PC-3 (cell line): Measurements from ENCODE around the gene SPACA9.

Experiments used
- EZH2 ChIP-seq: fragments of 300-600 bp; sonication (generic); IDR thresholded peaks from one replicate; pipeline ENCODE4 v1.6.1; 2017; ENCODE audit warnings: antibody characterized with exemption, mild to moderate bottlenecking, low read length; ENCODE audit not compliant: unreplicated experiment
- EZH2phosphoT487 ChIP-seq: fragments of 300-600 bp; sonication (generic); IDR thresholded peaks from 2 replicates; pipeline ENCODE4 v1.6.1; 2018; ENCODE audit warnings: mild to moderate bottlenecking, antibody characterized with exemption, low read length, borderline replicate concordance
- TF ChIP-seq, protein P1 (sequence below): fragments of 300-600 bp; sonication (generic); conservative IDR thresholded peaks from 2 replicates; pipeline ENCODE4 v1.5.1; 2017; ENCODE audit warnings: antibody characterized with exemption, low read depth, mild to moderate bottlenecking, low read length

DNA sequence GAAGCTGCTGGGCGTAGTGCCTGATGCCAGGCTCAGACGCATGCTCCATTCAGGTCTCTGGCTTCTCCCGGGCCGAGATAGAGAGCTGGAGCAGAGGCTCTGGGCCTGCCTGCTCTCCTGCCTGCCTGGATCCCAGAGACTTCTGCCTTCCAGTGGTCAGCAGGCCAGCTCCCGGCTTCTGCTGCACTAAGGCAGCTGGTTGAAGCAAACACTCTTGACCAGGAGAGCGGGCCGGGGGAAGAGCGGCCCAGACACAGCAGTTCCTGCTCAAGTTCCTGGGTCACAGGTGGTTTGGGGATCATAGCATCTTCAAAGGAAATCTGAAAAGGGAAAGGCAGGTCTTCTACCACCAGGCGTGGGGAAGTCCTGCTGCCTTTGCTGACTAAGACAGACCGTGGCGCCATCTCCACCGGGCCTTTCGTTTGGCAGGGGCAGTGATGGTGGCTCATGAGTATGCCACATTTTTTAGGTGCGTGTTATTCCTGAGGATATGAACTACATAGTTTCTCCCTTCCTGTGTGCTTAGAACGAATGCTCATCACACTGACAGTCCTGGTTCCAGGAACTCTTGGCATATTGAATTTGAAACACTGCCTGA, 31.7 kb upstream of the SPACA9 start:
- TF ChIP-seq, protein P1, sequence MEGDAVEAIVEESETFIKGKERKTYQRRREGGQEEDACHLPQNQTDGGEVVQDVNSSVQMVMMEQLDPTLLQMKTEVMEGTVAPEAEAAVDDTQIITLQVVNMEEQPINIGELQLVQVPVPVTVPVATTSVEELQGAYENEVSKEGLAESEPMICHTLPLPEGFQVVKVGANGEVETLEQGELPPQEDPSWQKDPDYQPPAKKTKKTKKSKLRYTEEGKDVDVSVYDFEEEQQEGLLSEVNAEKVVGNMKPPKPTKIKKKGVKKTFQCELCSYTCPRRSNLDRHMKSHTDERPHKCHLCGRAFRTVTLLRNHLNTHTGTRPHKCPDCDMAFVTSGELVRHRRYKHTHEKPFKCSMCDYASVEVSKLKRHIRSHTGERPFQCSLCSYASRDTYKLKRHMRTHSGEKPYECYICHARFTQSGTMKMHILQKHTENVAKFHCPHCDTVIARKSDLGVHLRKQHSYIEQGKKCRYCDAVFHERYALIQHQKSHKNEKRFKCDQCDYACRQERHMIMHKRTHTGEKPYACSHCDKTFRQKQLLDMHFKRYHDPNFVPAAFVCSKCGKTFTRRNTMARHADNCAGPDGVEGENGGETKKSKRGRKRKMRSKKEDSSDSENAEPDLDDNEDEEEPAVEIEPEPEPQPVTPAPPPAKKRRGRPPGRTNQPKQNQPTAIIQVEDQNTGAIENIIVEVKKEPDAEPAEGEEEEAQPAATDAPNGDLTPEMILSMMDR: no peak
- TF ChIP-seq EZH2 (no peak), EZH2phosphoT487 (no peak)
